ENCODE results near the gene PCP4. TPM values are rescaled to one million over a fixed set of nuclear protein-coding genes. Genes with fewer than 3 reads are reported as not detected.

The PCP4 gene
- total RNA-seq, 1 donor from 2014 or later = not detected

GRCh38 chr21:39845571-39846130 is 21.6 kb upstream of the PCP4 start:
- H3K4me3 Mint-ChIP-seq (ENCODE audit: unreplicated experiment) = no peak overlapping the region
- H3K36me3 Mint-ChIP-seq (ENCODE audit: low read depth, unreplicated experiment) = no peaks in the 10 kb centered on the region
- TF ChIP-seq, protein P1, sequence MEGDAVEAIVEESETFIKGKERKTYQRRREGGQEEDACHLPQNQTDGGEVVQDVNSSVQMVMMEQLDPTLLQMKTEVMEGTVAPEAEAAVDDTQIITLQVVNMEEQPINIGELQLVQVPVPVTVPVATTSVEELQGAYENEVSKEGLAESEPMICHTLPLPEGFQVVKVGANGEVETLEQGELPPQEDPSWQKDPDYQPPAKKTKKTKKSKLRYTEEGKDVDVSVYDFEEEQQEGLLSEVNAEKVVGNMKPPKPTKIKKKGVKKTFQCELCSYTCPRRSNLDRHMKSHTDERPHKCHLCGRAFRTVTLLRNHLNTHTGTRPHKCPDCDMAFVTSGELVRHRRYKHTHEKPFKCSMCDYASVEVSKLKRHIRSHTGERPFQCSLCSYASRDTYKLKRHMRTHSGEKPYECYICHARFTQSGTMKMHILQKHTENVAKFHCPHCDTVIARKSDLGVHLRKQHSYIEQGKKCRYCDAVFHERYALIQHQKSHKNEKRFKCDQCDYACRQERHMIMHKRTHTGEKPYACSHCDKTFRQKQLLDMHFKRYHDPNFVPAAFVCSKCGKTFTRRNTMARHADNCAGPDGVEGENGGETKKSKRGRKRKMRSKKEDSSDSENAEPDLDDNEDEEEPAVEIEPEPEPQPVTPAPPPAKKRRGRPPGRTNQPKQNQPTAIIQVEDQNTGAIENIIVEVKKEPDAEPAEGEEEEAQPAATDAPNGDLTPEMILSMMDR (IDR thresholded peaks at IDR 0.05; ENCODE audit: unreplicated experiment) = no peak
- peaks cover 2% of the 10 kb centered on the region for H3K27me3 Mint-ChIP-seq (ENCODE audit: unreplicated experiment)
- no peaks in the 10 kb centered on the region for H3K9me3 Mint-ChIP-seq (ENCODE audit: unreplicated experiment)
- no peaks in the 10 kb centered on the region for H3K4me1 Mint-ChIP-seq (ENCODE audit: unreplicated experiment)
- no peak overlapping the region for H3K27ac Mint-ChIP-seq (ENCODE audit: unreplicated experiment)
- DNase-seq (ENCODE audit: low spot score) = no peak

DNA sequence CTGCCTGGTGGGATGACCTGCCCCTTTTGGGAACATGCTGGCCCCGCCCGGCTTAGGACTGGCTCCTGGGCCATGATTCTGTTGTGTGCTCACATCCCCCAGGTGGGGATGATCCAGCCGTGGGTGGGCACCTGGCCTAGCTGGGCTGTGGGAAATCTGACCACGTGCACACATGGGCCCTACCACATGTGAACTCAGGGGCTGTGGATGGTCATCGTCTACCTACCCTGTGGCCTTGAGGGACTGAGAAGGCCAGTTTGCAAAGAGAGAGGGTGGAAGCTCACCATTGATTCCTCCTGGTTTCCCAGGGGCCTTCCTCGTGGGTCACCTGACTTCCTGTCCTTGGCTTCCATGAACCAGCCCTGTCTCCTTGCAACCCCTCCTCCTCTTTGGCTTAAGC is 19.4 kb upstream of the PCP4 start:
- TF ChIP-seq, protein P1 (IDR thresholded peaks at IDR 0.05; ENCODE audit: unreplicated experiment) = no peak
- no peak for DNase-seq (ENCODE audit: low spot score)
- Mint-ChIP-seq H3K4me3 (ENCODE audit: unreplicated experiment) (no peak overlapping the region), H3K9me3 (ENCODE audit: unreplicated experiment) (no peaks in the 10 kb centered on the region), H3K4me1 (ENCODE audit: unreplicated experiment) (no peaks in the 10 kb centered on the region), H3K27me3 (ENCODE audit: unreplicated experiment) (peaks cover 2% of the 10 kb centered on the region), H3K27ac (ENCODE audit: unreplicated experiment) (no peak overlapping the region), H3K36me3 (ENCODE audit: low read depth, unreplicated experiment) (no peaks in the 10 kb centered on the region)

DNA sequence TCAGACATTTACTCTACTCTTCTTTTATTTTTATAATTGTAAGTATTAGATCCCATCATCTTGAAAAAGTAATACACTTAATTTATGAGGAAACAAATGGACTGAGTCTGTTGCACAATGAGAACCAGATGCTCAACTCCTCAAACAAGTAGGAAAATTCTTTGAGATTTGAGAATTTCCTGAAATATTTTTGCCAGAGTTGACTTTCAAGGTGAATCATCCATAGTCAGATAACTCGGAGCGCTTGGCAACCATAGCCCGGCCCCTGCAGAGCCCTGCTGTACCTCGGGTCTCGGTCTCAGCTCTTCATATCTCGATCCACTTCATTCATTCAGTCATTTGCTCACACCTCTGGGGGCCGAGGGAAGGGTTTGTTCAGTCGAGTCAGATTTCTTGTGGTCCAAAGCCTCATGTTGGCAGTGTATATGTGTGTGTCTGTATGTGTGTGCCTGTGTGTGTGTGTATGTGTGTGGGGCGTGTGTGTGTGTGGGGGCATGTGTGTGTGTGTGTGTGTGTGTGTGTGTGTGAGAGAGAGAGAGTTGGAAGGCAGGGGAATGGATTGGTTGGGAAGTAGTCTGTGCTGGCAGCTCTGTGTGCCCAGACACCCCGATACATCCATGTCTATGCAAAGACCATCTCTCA is 18.1 kb upstream of the PCP4 start:
- no peak for DNase-seq (ENCODE audit: low spot score)
- Mint-ChIP-seq H3K4me1 (ENCODE audit: unreplicated experiment) (no peaks in the 10 kb centered on the region), H3K4me3 (ENCODE audit: unreplicated experiment) (peak overlapping the region; percentile 19), H3K9me3 (ENCODE audit: unreplicated experiment) (no peaks in the 10 kb centered on the region), H3K36me3 (ENCODE audit: low read depth, unreplicated experiment) (no peaks in the 10 kb centered on the region), H3K27me3 (ENCODE audit: unreplicated experiment) (peaks cover 4% of the 10 kb centered on the region), H3K27ac (ENCODE audit: unreplicated experiment) (no peak overlapping the region)
- TF ChIP-seq, protein P1 (IDR thresholded peaks at IDR 0.05; ENCODE audit: unreplicated experiment) = no peak

- H3K9me3 Mint-ChIP-seq (ENCODE audit: unreplicated experiment) = no peaks in the 10 kb centered on the region
Measured at GRCh38 chr21:39850333-39850732, 16.9 kb upstream of the PCP4 start.

More at GRCh38 chr21:39850333-39850732, 16.9 kb upstream of the PCP4 start:
- Mint-ChIP-seq H3K27ac (ENCODE audit: unreplicated experiment) (no peak overlapping the region), H3K27me3 (ENCODE audit: unreplicated experiment) (peaks cover 4% of the 10 kb centered on the region), H3K4me3 (ENCODE audit: unreplicated experiment) (no peak overlapping the region), H3K4me1 (ENCODE audit: unreplicated experiment) (no peaks in the 10 kb centered on the region), H3K36me3 (ENCODE audit: low read depth, unreplicated experiment) (no peaks in the 10 kb centered on the region)
- TF ChIP-seq, protein P1 (IDR thresholded peaks at IDR 0.05; ENCODE audit: unreplicated experiment) = no peak
- no peak for DNase-seq (ENCODE audit: low spot score)
